Measurements from ENCODE around the gene VAPA. TPM values are rescaled to one million over a fixed set of nuclear protein-coding genes. Genes with fewer than 3 reads are reported as not detected.

VAPA gene
- total and polyA plus RNA-seq, 2 donors (not counting 1 experiment from before 2014, with no cell fraction given), result 235 to 420 TPM

GRCh38 chr18:9915291-9916076, 1.7 kb downstream of the VAPA start:
- no peak for DNase-seq (ENCODE audit: low read depth in 2 of 2)
- H3K27me3 ChIP-seq (ENCODE audit: control insufficient read depth, insufficient read depth, low read length), result no peaks in the 10 kb centered on the region
- H3K79me2 ChIP-seq (ENCODE audit: control insufficient read depth, insufficient read depth, low read length), result peaks cover 65% of the 10 kb centered on the region
- TF ChIP-seq CTCF (conservative IDR thresholded peaks at IDR 0.05 in 1 of 2, IDR thresholded peaks at IDR 0.05 in 1 of 2; ENCODE audit: low read depth in 1 of 2, low read length in 2 of 2) (no peak), EZH2 (IDR thresholded peaks at IDR 0.05; ENCODE audit: low read length, missing control alignments) (no peak)
- H3K4me2 ChIP-seq (ENCODE audit: extremely low read depth, insufficient read depth, low read length), result peak overlapping the region; percentile 89
- H3K36me3 ChIP-seq (ENCODE audit: control insufficient read depth, insufficient read depth, low read length), result no peaks in the 10 kb centered on the region
- peak overlapping the region; percentile 95 for H3K27ac ChIP-seq (ENCODE audit: insufficient read depth, low read length)
- peak overlapping the region; percentile 98 for H3K9ac ChIP-seq (ENCODE audit: insufficient read depth, low read length)
- H4K20me1 ChIP-seq (ENCODE audit: control insufficient read depth, extremely low read depth, insufficient read depth, low read length), result peaks cover 25% of the 10 kb centered on the region
- no peak overlapping the region for H2AFZ ChIP-seq (ENCODE audit: low read length)
- peak overlapping the region; percentile 65 to 98 (median 84) for H3K4me3 ChIP-seq (replicated peaks in 1 of 4; ENCODE audit: control extremely low read depth in 1 of 4, insufficient read depth in 1 of 4, low read depth in 3 of 4, low read length in 4 of 4)
- H3K4me1 ChIP-seq (ENCODE audit: control insufficient read depth, extremely low read depth, insufficient read depth, low read length), result peaks cover 10% of the 10 kb centered on the region
- no peaks in the 10 kb centered on the region for H3K9me3 ChIP-seq (ENCODE audit: control insufficient read depth, insufficient read depth, low read depth, low read length)

GRCh38 chr18:9916077-9916639, 2.3 kb downstream of the VAPA start:
- no peak for TF ChIP-seq EZH2 (IDR thresholded peaks at IDR 0.05; ENCODE audit: low read length, missing control alignments)
- TF ChIP-seq CTCF (conservative IDR thresholded peaks at IDR 0.05 in 1 of 2, IDR thresholded peaks at IDR 0.05 in 1 of 2; ENCODE audit: low read depth in 1 of 2, low read length in 2 of 2), result no peak
- Histone ChIP-seq H3K36me3 (ENCODE audit: control insufficient read depth, insufficient read depth, low read length) (no peaks in the 10 kb centered on the region), H3K4me3 (replicated peaks in 1 of 4; ENCODE audit: control extremely low read depth in 1 of 4, insufficient read depth in 1 of 4, low read depth in 3 of 4, low read length in 4 of 4) (peak overlapping the region; percentile 65 to 98 (median 84)), H3K27ac (ENCODE audit: insufficient read depth, low read length) (peak overlapping the region; percentile 95), H2AFZ (ENCODE audit: low read length) (no peak overlapping the region), H3K27me3 (ENCODE audit: control insufficient read depth, insufficient read depth, low read length) (no peaks in the 10 kb centered on the region), H4K20me1 (ENCODE audit: control insufficient read depth, extremely low read depth, insufficient read depth, low read length) (peaks cover 25% of the 10 kb centered on the region), H3K9ac (ENCODE audit: insufficient read depth, low read length) (no peak overlapping the region), H3K79me2 (ENCODE audit: control insufficient read depth, insufficient read depth, low read length) (peaks cover 72% of the 10 kb centered on the region), H3K4me2 (ENCODE audit: extremely low read depth, insufficient read depth, low read length) (peak overlapping the region; percentile 89), H3K4me1 (ENCODE audit: control insufficient read depth, extremely low read depth, insufficient read depth, low read length) (peaks cover 10% of the 10 kb centered on the region), H3K9me3 (ENCODE audit: control insufficient read depth, insufficient read depth, low read depth, low read length) (no peaks in the 10 kb centered on the region)
- DNase-seq (ENCODE audit: low read depth in 2 of 2), result peak in 1 of 2 donors; percentile 19

- H3K79me2 ChIP-seq (ENCODE audit: control insufficient read depth, insufficient read depth, low read length), result peaks cover 78% of the 10 kb centered on the region
- TF ChIP-seq EZH2 (IDR thresholded peaks at IDR 0.05; ENCODE audit: low read length, missing control alignments) (no peak), CTCF (conservative IDR thresholded peaks at IDR 0.05 in 1 of 2, IDR thresholded peaks at IDR 0.05 in 1 of 2; ENCODE audit: low read depth in 1 of 2, low read length in 2 of 2) (no peak)
- H3K4me3 ChIP-seq (replicated peaks in 1 of 4; ENCODE audit: control extremely low read depth in 1 of 4, insufficient read depth in 1 of 4, low read depth in 3 of 4, low read length in 4 of 4), result peak overlapping the region in 2 of 4 experiments; percentile 77 to 98
- peaks cover 10% of the 10 kb centered on the region for H3K4me1 ChIP-seq (ENCODE audit: control insufficient read depth, extremely low read depth, insufficient read depth, low read length)
- H2AFZ ChIP-seq (ENCODE audit: low read length), result no peak overlapping the region
- H3K4me2 ChIP-seq (ENCODE audit: extremely low read depth, insufficient read depth, low read length), result peak overlapping the region; percentile 60
- H3K9me3 ChIP-seq (ENCODE audit: control insufficient read depth, insufficient read depth, low read depth, low read length), result no peaks in the 10 kb centered on the region
- H3K27me3 ChIP-seq (ENCODE audit: control insufficient read depth, insufficient read depth, low read length), result no peaks in the 10 kb centered on the region
- H3K36me3 ChIP-seq (ENCODE audit: control insufficient read depth, insufficient read depth, low read length), result no peaks in the 10 kb centered on the region
- no peak overlapping the region for H3K9ac ChIP-seq (ENCODE audit: insufficient read depth, low read length)
- peaks cover 29% of the 10 kb centered on the region for H4K20me1 ChIP-seq (ENCODE audit: control insufficient read depth, extremely low read depth, insufficient read depth, low read length)
- no peak for DNase-seq (ENCODE audit: low read depth in 2 of 2)
- H3K27ac ChIP-seq (ENCODE audit: insufficient read depth, low read length), result no peak overlapping the region
Observed at GRCh38 chr18:9916808-9917207, 3.0 kb downstream of the VAPA start.
